HG02884 (cell line): ENCODE data around the gene IL36B.

Source experiments
- ATAC-seq: cut with Tn5 transposase; IDR thresholded peaks from one replicate; pipeline ENCODE4 v1.9.1; 2021; ENCODE audit warnings: mild to moderate bottlenecking, moderate library complexity; ENCODE audit not compliant: unreplicated experiment

The IL36B gene

GRCh38 chr2:113076954-113077669, 24.4 kb upstream of the IL36B start:
- no peak for ATAC-seq

GRCh38 chr2:113075600-113075999, 22.9 kb upstream of the IL36B start:
- ATAC-seq: no peak

- no peak for ATAC-seq
Measured at GRCh38 chr2:113075030-113075429, 22.4 kb upstream of the IL36B start.

- no peak for ATAC-seq
Measured at GRCh38 chr2:113073325-113073834, 20.7 kb upstream of the IL36B start.

GRCh38 chr2:113072584-113072983, 19.9 kb upstream of the IL36B start:
- ATAC-seq: no peak

GRCh38 chr2:113070606-113070975, 17.9 kb upstream of the IL36B start:
- no peak for ATAC-seq

GRCh38 chr2:113069676-113070605, 17.3 kb upstream of the IL36B start:
- no peak for ATAC-seq

- no peak for ATAC-seq
Measured at GRCh38 chr2:113068706-113069485, 16.2 kb upstream of the IL36B start.

- ATAC-seq: no peak
Measured at GRCh38 chr2:113068249-113068648, 15.6 kb upstream of the IL36B start.

- no peak for ATAC-seq
Measured at GRCh38 chr2:113067681-113068080, 15.0 kb upstream of the IL36B start, which contains the start of gene IL1F10. TSS of gene IL1F10 (plus strand) at chr2:113067970. CDS start at chr2:113072739, 4,769 bp downstream.

- ATAC-seq: no peak
Measured at GRCh38 chr2:113064898-113065297, 12.2 kb upstream of the IL36B start.

- ATAC-seq: no peak
Measured at GRCh38 chr2:113064281-113064680, 11.6 kb upstream of the IL36B start.

- no peak for ATAC-seq
Measured at GRCh38 chr2:113061896-113062770, 9.5 kb upstream of the IL36B start.

- ATAC-seq: no peak
Measured at GRCh38 chr2:113061241-113061640, 8.6 kb upstream of the IL36B start.

GRCh38 chr2:113060796-113061195, 8.1 kb upstream of the IL36B start:
- no peak for ATAC-seq

GRCh38 chr2:113060396-113060795, 7.7 kb upstream of the IL36B start:
- no peak for ATAC-seq

GRCh38 chr2:113058998-113059960, 6.6 kb upstream of the IL36B start, which contains the start of gene IL36RN:
TSS of gene IL36RN (plus strand) at chr2:113059198. CDS start at chr2:113059439, 241 bp downstream.
- no peak for ATAC-seq

GRCh38 chr2:113058411-113058994, 5.8 kb upstream of the IL36B start:
- no peak for ATAC-seq
